KG1 (cell line): ENCODE measurements around the gene NDST3.
A peak's percentile ranks its signal among the peaks of the same experiment; 100 is the strongest.
"Not testable (repeated sequence)": the region's sequence is repeated elsewhere in the genome, so short reads cannot be mapped to it uniquely, and the experiment has no call there.

ENCODE experiments used
- DNase-seq: peaks from one replicate; lab custom pipeline; 2025; lab: John Stamatoyannopoulos, UW

Gene NDST3

GRCh38 chr4:118177126-118177525 lies 142.8 kb downstream of the NDST3 start:
- no peak for DNase-seq

- no peak for DNase-seq
Measured at GRCh38 chr4:118180776-118181175, 146.5 kb downstream of the NDST3 start.

- no peak for DNase-seq
Measured at GRCh38 chr4:118190903-118191302, 156.6 kb downstream of the NDST3 start.

- no peak for DNase-seq
Measured at GRCh38 chr4:118193421-118193820, 159.1 kb downstream of the NDST3 start.

GRCh38 chr4:118206627-118207026 lies 172.3 kb downstream of the NDST3 start:
- no peak for DNase-seq

GRCh38 chr4:118213101-118213500 lies 178.8 kb downstream of the NDST3 start:
- DNase-seq = no peak

GRCh38 chr4:118215826-118216225 lies 181.5 kb downstream of the NDST3 start:
- DNase-seq = no peak

- no peak for DNase-seq
Measured at GRCh38 chr4:118221227-118221800, 187.0 kb downstream of the NDST3 start.

- DNase-seq = no peak
Measured at GRCh38 chr4:118224243-118224829, 190.1 kb downstream of the NDST3 start.

- no peak for DNase-seq
Measured at GRCh38 chr4:118225511-118225910, 191.2 kb downstream of the NDST3 start.

- DNase-seq = no peak
Measured at GRCh38 chr4:118226311-118227010, 192.2 kb downstream of the NDST3 start.

GRCh38 chr4:118235566-118236120 lies 201.4 kb downstream of the NDST3 start:
- DNase-seq = no peak

GRCh38 chr4:118237531-118237930 lies 203.2 kb downstream of the NDST3 start:
- no peak for DNase-seq

GRCh38 chr4:118249890-118250289 lies 215.6 kb downstream of the NDST3 start:
- no peak for DNase-seq

- no peak for DNase-seq
Measured at GRCh38 chr4:118254368-118254767, 220.1 kb downstream of the NDST3 start.

- no peak for DNase-seq
Measured at GRCh38 chr4:118259111-118259510, 224.8 kb downstream of the NDST3 start.

- no peak for DNase-seq
Measured at GRCh38 chr4:118260309-118260708, 226.0 kb downstream of the NDST3 start.

- no peak for DNase-seq
Measured at GRCh38 chr4:118264096-118264495, 229.8 kb downstream of the NDST3 start.

- no peak for DNase-seq
Measured at GRCh38 chr4:118265312-118266144, 231.2 kb downstream of the NDST3 start.

- DNase-seq = not testable (repeated sequence)
Measured at GRCh38 chr4:118266145-118266496, 231.8 kb downstream of the NDST3 start.

- no peak for DNase-seq
Measured at GRCh38 chr4:118268780-118269179, 234.5 kb downstream of the NDST3 start.

- peak; percentile 52 for DNase-seq
Measured at GRCh38 chr4:118270492-118270891, 236.2 kb downstream of the NDST3 start.
